Ovary (tissue), 9 donors: ENCODE results near the gene RPTOR. TPM values are rescaled to one million over a fixed set of nuclear protein-coding genes. Genes with fewer than 3 reads are reported as not detected.

Experiments
- DNase-seq, 5 donors: peaks; one replicate each; pipeline ENCODE4 v3.0.0-alpha.2; 2019 to 2020
- H3K27ac ChIP-seq, 2 donors: fragments of 200-600 bp; one replicate each; pipeline versions ENCODE4 v1.5.1 to v1.8.0; 2019 to 2022
- H3K27me3 ChIP-seq: fragments of 200-600 bp; one replicate; pipeline ENCODE4 v1.8.0; 2022
- H3K36me3 ChIP-seq: fragments of 200-600 bp; sonication (generic); one replicate; pipeline ENCODE4 v1.5.1; 2019
- H3K4me1 ChIP-seq: one replicate; pipeline ENCODE4 v1.8.1; 2013; ENCODE audit warnings: mild to moderate bottlenecking, moderate library complexity; ENCODE audit not compliant: insufficient read depth
- H3K4me3 ChIP-seq: fragments of 200-600 bp; sonication (generic); one replicate; pipeline ENCODE4 v1.5.1; 2017
- H3K9me3 ChIP-seq, 2 donors: fragments of 200-600 bp in 1 of 2; sonication (generic) in 1 of 2; one replicate each; pipeline versions ENCODE4 v1.5.1 to v1.8.1; 2013 to 2019; ENCODE audit warnings: mild to moderate bottlenecking in 1 of 2, moderate library complexity in 1 of 2
- CTCF ChIP-seq, 3 donors: fragments of 450-650 bp in 2 of 3; fragments of 200-600 bp in 1 of 3; IDR thresholded peaks; one replicate each; pipeline versions ENCODE4 v1.5.1 to v1.8.0; 2016 to 2022; ENCODE audit warnings: antibody characterized with exemption in 3 of 3, mild to moderate bottlenecking in 1 of 3
- EP300 ChIP-seq: sonication (generic); formaldehyde crosslinking; IDR thresholded peaks from one replicate; pipeline ENCODE4 v1.6.1; 2017; ENCODE audit warnings: antibody characterized with exemption
- POLR2A ChIP-seq: fragments of 450-650 bp; IDR thresholded peaks from one replicate; pipeline ENCODE4 v1.6.1; 2017; ENCODE audit warnings: antibody characterized with exemption, mild to moderate bottlenecking, moderate library complexity
- WGBS, 3 donors: extraction: QIAGEN DNeasy Blood & Tissue Kit in 1 of 3; methylation state at CpG; one replicate each; pipeline versions ENCODE4 v1.1.5 to v1.1.7; 2013 to 2017; 5-methylcytosine and 5-hydroxymethylcytosine counted together
- intact Hi-C, 4 donors: fragments of 100-400 bp; cut with DNase I; formaldehyde crosslinking; loops; one replicate each; pipeline versions ENCODE4 v1.11.0 to v1.15.1; 2022 to 2023
- polyA plus RNA-seq, 2 donors: library from polyadenylated mRNA; stranded (reverse); fragments of 200-250 nt in 1 of 2; fragments of 350-450 nt in 1 of 2; fragmentation: Illumina TruSeq in 1 of 2; extraction: RNeasy Lipid Tissue Mini Kit (QIAGEN cat#74804) in 1 of 2; gene quantifications; one replicate each; pipeline ENCODE4 v1.2.3, GENCODE V29; 2013 to 2014
- total RNA-seq, 7 donors: library from RNA; depleted of rRNA in 2 of 7; stranded (reverse); fragments of >200 nt in 2 of 7; fragmentation: NEBNext Ultra II Directional in 3 of 7; extraction: Animal tissue kit (Norgen Biotek cat#: 25700) in 3 of 7; gene quantifications; one replicate each; pipeline versions ENCODE4 v1.1.0 to v1.2.4, GENCODE V29; 2016 to 2023
- donor health status: DM: no; HTN: no; CAD: no; lungs with moderate emphysema.
- donor health status: DM: no; HTN: no; CAD: no.
- donor health status: Bipolar disorder and iron deficiency.
- donor health status: DM: yes; HTN: yes; CAD: no.
- donor health status: DM: no; HTN: no; CAD: no.
- donor health status: DM: yes; HTN: yes; CAD: no.

The RPTOR gene
- total and polyA plus RNA-seq, 9 donors = 11.1 to 41.9 (median 27.9) TPM

- Histone ChIP-seq H3K9me3 (no peaks in the 10 kb centered on the region), H3K27me3 (no peaks in the 10 kb centered on the region), H3K4me3 (no peak overlapping the region), H3K4me1 (no peaks in the 10 kb centered on the region), H3K27ac (no peak overlapping the region), H3K36me3 (no peaks in the 10 kb centered on the region)
- peak in 1 of 5 donors; percentile 28 for DNase-seq
- 92 to 93% (median 93%) methylated on average over 36 of the region's 36 CpGs for WGBS, 3 donors
- TF ChIP-seq POLR2A = no peak
- no peak for TF ChIP-seq CTCF (IDR thresholded peaks at IDR 0.05)
- TF ChIP-seq EP300 = no peak
- intact Hi-C loops = no loop called here
Measured at GRCh38 chr17:80803451-80804428, 259.1 kb downstream of the RPTOR start.

- TF ChIP-seq CTCF (IDR thresholded peaks at IDR 0.05) (no peak), POLR2A (no peak), EP300 (no peak)
- Histone ChIP-seq H3K4me3 (no peak overlapping the region), H3K27me3 (no peaks in the 10 kb centered on the region), H3K36me3 (no peaks in the 10 kb centered on the region), H3K9me3 (no peaks in the 10 kb centered on the region), H3K4me1 (no peaks in the 10 kb centered on the region), H3K27ac (no peak overlapping the region)
- no peak for DNase-seq
- intact Hi-C loops = no loop called here
- WGBS, 3 donors = 94 to 98% (median 96%) methylated on average over 15 of the region's 15 CpGs
Measured at GRCh38 chr17:80804466-80804865, 259.8 kb downstream of the RPTOR start.

- Histone ChIP-seq H3K36me3 (no peaks in the 10 kb centered on the region), H3K4me3 (no peak overlapping the region), H3K27me3 (no peaks in the 10 kb centered on the region), H3K9me3 (no peaks in the 10 kb centered on the region), H3K27ac (no peak overlapping the region), H3K4me1 (no peaks in the 10 kb centered on the region)
- WGBS, 3 donors = 73 to 76% (median 73%) methylated on average over 15 of the region's 15 CpGs
- intact Hi-C loops = no loop called here
- no peak for TF ChIP-seq POLR2A
- no peak for TF ChIP-seq CTCF (IDR thresholded peaks at IDR 0.05)
- no peak for TF ChIP-seq EP300
- DNase-seq = no peak
Measured at GRCh38 chr17:80805032-80805751, 260.6 kb downstream of the RPTOR start.

GRCh38 chr17:80807014-80807413 lies 262.4 kb downstream of the RPTOR start:
- no peaks in the 10 kb centered on the region for H3K9me3 ChIP-seq
- no peak for DNase-seq
- no peaks in the 10 kb centered on the region for H3K4me1 ChIP-seq
- no peaks in the 10 kb centered on the region for H3K27me3 ChIP-seq
- H3K4me3 ChIP-seq = no peak overlapping the region
- H3K36me3 ChIP-seq = no peaks in the 10 kb centered on the region
- TF ChIP-seq CTCF (IDR thresholded peaks at IDR 0.05) (no peak), POLR2A (no peak), EP300 (no peak)
- WGBS, 3 donors = 97 to 99% (median 98%) methylated on average over 4 of the region's 4 CpGs
- intact Hi-C loops = no loop called here
- H3K27ac ChIP-seq = no peak overlapping the region
